ENCODE measurements around the gene FBXL16.

Gene FBXL16

GRCh38 chr16:708959-709358, 3.4 kb upstream of the FBXL16 start:
- Histone ChIP-seq H3K36me3 (ENCODE audit: control insufficient read depth, low read length) (no peaks in the 10 kb centered on the region), H3K9me3 (ENCODE audit: control insufficient read depth, insufficient read depth, low read length) (no peaks in the 10 kb centered on the region), H3K27ac (ENCODE audit: low read depth, low read length) (no peak overlapping the region), H3K4me1 (ENCODE audit: control insufficient read depth, low read length) (peaks cover 4% of the 10 kb centered on the region), H3K9me2 (replicated peaks; ENCODE audit: control insufficient read depth, low read length) (no peaks in the 10 kb centered on the region), H3K27me3 (ENCODE audit: control insufficient read depth, low read length) (peaks cover 49% of the 10 kb centered on the region), H3F3A (ENCODE audit: control insufficient read depth, insufficient read depth) (0 out of 2 replicates have a peak, but pooled peaks cover 2% of the 10 kb centered on the region), H3K4me2 (ENCODE audit: low read length) (no peak overlapping the region), H3K79me2 (ENCODE audit: control insufficient read depth, low read length) (no peaks in the 10 kb centered on the region), H4K20me1 (ENCODE audit: control insufficient read depth, insufficient read depth, low read depth, low read length) (0 out of 2 replicates have a peak, but pooled peaks cover 4% of the 10 kb centered on the region), H3K4me3 (ENCODE audit: low read length) (no peak overlapping the region)
- TF ChIP-seq EZH2phosphoT487 (IDR thresholded peaks at IDR 0.05; ENCODE audit: borderline replicate concordance, low read length) (no peak), CTCF (IDR thresholded peaks at IDR 0.05; ENCODE audit: low read depth, low read length, poor library complexity, severe bottlenecking) (no peak)

- Histone ChIP-seq H4K20me1 (ENCODE audit: control insufficient read depth, insufficient read depth, low read depth, low read length) (0 out of 2 replicates have a peak, but pooled peaks cover 4% of the 10 kb centered on the region), H3K36me3 (ENCODE audit: control insufficient read depth, low read length) (no peaks in the 10 kb centered on the region), H3K4me1 (ENCODE audit: control insufficient read depth, low read length) (peaks cover 4% of the 10 kb centered on the region; the same call in 1 of the 2 replicates), H3K4me3 (ENCODE audit: low read length) (no peak overlapping the region), H3K9me2 (replicated peaks; ENCODE audit: control insufficient read depth, low read length) (no peaks in the 10 kb centered on the region), H3F3A (ENCODE audit: control insufficient read depth, insufficient read depth) (0 out of 2 replicates have a peak, but pooled peaks cover 2% of the 10 kb centered on the region), H3K4me2 (ENCODE audit: low read length) (no peak overlapping the region), H3K27ac (ENCODE audit: low read depth, low read length) (no peak overlapping the region), H3K9me3 (ENCODE audit: control insufficient read depth, insufficient read depth, low read length) (no peaks in the 10 kb centered on the region), H3K27me3 (ENCODE audit: control insufficient read depth, low read length) (peaks cover 57% of the 10 kb centered on the region), H3K79me2 (ENCODE audit: control insufficient read depth, low read length) (no peaks in the 10 kb centered on the region)
- no peak for TF ChIP-seq CTCF (IDR thresholded peaks at IDR 0.05; ENCODE audit: low read depth, low read length, poor library complexity, severe bottlenecking)
Measured at GRCh38 chr16:708019-708418, 2.4 kb upstream of the FBXL16 start.

DNA sequence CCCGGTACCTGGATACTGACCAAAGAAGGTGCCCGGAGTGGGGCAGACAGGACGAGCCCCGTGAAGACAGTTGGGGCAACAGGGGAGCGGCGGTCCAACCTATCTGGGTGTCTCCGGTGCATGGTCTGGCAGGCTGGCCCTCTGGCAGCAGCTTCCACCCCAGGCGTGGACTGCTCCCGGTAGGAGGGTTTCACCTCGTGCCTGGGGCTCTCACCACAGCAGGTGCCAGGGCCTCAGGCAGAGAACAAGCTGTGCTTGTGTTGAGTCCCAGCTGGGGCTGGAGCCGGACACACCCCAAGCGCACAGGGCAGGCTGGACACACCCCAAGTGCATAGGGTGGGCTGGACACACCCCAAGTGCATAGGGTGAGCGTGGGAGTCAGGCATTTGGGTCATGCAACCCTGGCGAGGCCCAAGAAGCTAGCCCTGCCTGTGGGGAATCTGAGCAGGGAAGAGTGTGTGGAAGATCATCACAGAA, 1.5 kb upstream of the FBXL16 start:
- Histone ChIP-seq H3K9me2 (replicated peaks; ENCODE audit: control insufficient read depth, low read length) (no peaks in the 10 kb centered on the region), H3K79me2 (ENCODE audit: control insufficient read depth, low read length) (no peaks in the 10 kb centered on the region), H3F3A (ENCODE audit: control insufficient read depth, insufficient read depth) (no peaks in the 10 kb centered on the region), H3K27ac (ENCODE audit: low read depth, low read length) (no peak overlapping the region), H3K27me3 (ENCODE audit: control insufficient read depth, low read length) (peaks cover 66% of the 10 kb centered on the region), H4K20me1 (ENCODE audit: control insufficient read depth, insufficient read depth, low read depth, low read length) (0 out of 2 replicates have a peak, but pooled peaks cover 4% of the 10 kb centered on the region), H3K36me3 (ENCODE audit: control insufficient read depth, low read length) (no peaks in the 10 kb centered on the region), H3K9me3 (ENCODE audit: control insufficient read depth, insufficient read depth, low read length) (no peaks in the 10 kb centered on the region), H3K4me2 (ENCODE audit: low read length) (no peak overlapping the region), H3K4me1 (ENCODE audit: control insufficient read depth, low read length) (peaks cover 4% of the 10 kb centered on the region; the same call in 1 of the 2 replicates), H3K4me3 (ENCODE audit: low read length) (no peak overlapping the region)
- TF ChIP-seq CTCF (IDR thresholded peaks at IDR 0.05; ENCODE audit: low read depth, low read length, poor library complexity, severe bottlenecking) (no peak), EZH2phosphoT487 (IDR thresholded peaks at IDR 0.05; ENCODE audit: borderline replicate concordance, low read length) (no peak)
